Endodermal cell (in vitro differentiated cells): ENCODE measurements around the gene NHERF1. TPM values are rescaled to one million over a fixed set of nuclear protein-coding genes. Genes with fewer than 3 reads are reported as not detected.

Experiments
- DNase-seq: peaks from one replicate; pipeline ENCODE4 v3.0.0-alpha.2; 2017
- H3K27ac ChIP-seq: 2 replicates; pipeline ENCODE4 v1.5.1; 2013; ENCODE audit warnings: mild to moderate bottlenecking, low read depth, low read length, moderate library complexity
- H3K27me3 ChIP-seq: 2 replicates; pipeline ENCODE4 v1.6.1; 2013; ENCODE audit warnings: mild to moderate bottlenecking, low read length, moderate library complexity; ENCODE audit not compliant: insufficient read depth, control insufficient read depth, poor library complexity, severe bottlenecking
- H3K36me3 ChIP-seq: 2 replicates; pipeline ENCODE4 v1.7.0; 2013; ENCODE audit warnings: mild to moderate bottlenecking, low read length, moderate library complexity; ENCODE audit not compliant: control insufficient read depth, insufficient read depth
- H3K4me1 ChIP-seq: one replicate; pipeline ENCODE4 v1.7.0; 2013; ENCODE audit warnings: low read length; ENCODE audit not compliant: control insufficient read depth, insufficient read depth
- H3K4me3 ChIP-seq: 2 replicates; pipeline ENCODE4 v1.5.1; 2013; ENCODE audit warnings: mild to moderate bottlenecking, low read length, moderate library complexity
- H3K9ac ChIP-seq: 2 replicates; pipeline ENCODE4 v1.6.1; 2013; ENCODE audit warnings: mild to moderate bottlenecking, low read length, moderate library complexity; ENCODE audit not compliant: poor library complexity, severe bottlenecking; ENCODE audit errors: extremely low read depth
- H3K9me3 ChIP-seq: 2 replicates; pipeline ENCODE4 v1.6.1; 2013; ENCODE audit warnings: mild to moderate bottlenecking, low read length, moderate library complexity; ENCODE audit not compliant: control insufficient read depth
- H3K27ac Mint-ChIP-seq: 2 replicates; pipeline ENCODE4 v1.8.0; 2020; ENCODE audit warnings: mixed read lengths
- H3K27me3 Mint-ChIP-seq: 2 replicates; pipeline ENCODE4 v1.8.0; 2021; ENCODE audit warnings: mild to moderate bottlenecking, mixed read lengths; ENCODE audit not compliant: insufficient read depth
- H3K36me3 Mint-ChIP-seq: 2 replicates; pipeline ENCODE4 v1.8.0; 2020; ENCODE audit warnings: low read depth, mixed read lengths
- H3K4me1 Mint-ChIP-seq: 2 replicates; pipeline ENCODE4 v1.8.0; 2020; ENCODE audit warnings: mixed read lengths
- H3K4me3 Mint-ChIP-seq: 2 replicates; pipeline ENCODE4 v1.8.0; 2020; ENCODE audit warnings: mild to moderate bottlenecking, moderate library complexity, mixed read lengths
- H3K9me3 Mint-ChIP-seq: 2 replicates; pipeline ENCODE4 v1.8.0; 2020; ENCODE audit warnings: mild to moderate bottlenecking, mixed read lengths
- WGBS, 2 experiments: methylation state at CpG; one replicate each; pipeline versions ENCODE4 v1.1.5 to v1.1.7; 2013; ENCODE audit warnings: missing lambda C conversion rate in 2 of 2, mixed read lengths in 1 of 2; ENCODE audit not compliant: insufficient coverage in 1 of 2, insufficient read length in 1 of 2; 5-methylcytosine and 5-hydroxymethylcytosine counted together
- total RNA-seq, 2 donors: library from RNA; stranded (reverse); fragmentation: NEBNext Ultra II Directional in 1 of 2; extraction: Animal tissue kit (Norgen Biotek cat#: 25700) in 1 of 2; gene quantifications; 2 replicates in 1 of 2; 3 replicates in 1 of 2; pipeline ENCODE4 v1.2.1, GENCODE V29; 2021
- TF ChIP-seq, protein P1 (sequence below): fragments of 200-600 bp; sonication (generic); conservative IDR thresholded peaks from 2 replicates; pipeline ENCODE4 v1.5.0; 2021; ENCODE audit warnings: antibody characterized with exemption, mild to moderate bottlenecking

The NHERF1 gene
- total RNA-seq, 2 donors from 2014 or later, result 116 to 138 TPM

DNA sequence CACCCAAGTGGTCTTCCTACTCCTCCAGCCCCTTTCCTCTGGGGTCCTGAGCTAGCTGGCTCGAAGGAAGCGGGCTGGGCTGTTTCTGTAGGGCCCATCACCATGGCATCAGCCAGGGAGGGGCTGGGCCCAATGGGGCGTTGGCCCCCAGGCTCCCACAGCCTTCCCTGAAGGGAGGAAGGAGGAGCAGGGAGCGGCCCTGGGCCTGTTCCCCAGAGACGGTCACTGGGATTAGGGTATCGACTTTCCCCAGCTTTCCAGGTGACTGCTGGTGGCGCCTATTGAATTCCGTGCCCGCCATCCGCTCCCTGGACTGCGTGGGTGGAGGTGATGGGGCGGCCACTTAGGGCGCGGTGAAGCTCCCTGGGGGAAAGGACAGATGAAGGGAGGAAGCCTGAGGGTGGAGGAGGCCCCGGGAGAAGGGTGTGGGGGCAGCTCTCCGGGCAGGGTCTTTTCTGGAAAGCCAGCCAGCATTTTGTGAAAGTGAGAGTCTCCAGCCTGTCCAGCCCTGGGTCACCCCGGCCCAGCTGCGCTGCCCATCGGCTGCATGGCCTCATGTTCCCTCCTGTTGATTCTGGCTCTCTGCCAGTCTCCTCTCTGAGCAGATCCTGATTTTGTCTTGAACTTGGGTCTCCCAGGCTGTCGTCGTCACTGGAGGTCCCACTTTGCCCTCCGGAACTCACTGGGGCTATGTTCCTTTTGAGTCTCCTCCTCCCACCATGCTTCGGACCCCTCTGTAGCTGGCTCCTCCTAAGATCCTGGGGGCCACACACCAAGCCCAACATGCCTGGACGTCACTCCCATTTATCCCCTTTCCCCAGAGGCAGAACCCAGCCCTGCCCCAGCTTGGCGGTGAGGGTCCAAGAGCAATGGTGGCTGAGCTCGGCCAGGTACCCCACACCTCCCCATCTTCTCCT lies 9.8 kb downstream of the NHERF1 start:
- Histone ChIP-seq H3K27ac (no peak overlapping the region), H3K4me1 (peaks cover 36% of the 10 kb centered on the region), H3K4me3 (no peak overlapping the region), H3K9ac (no peak overlapping the region), H3K27me3 (no peaks in the 10 kb centered on the region), H3K36me3 (peaks cover 39% of the 10 kb centered on the region), H3K9me3 (no peaks in the 10 kb centered on the region)
- Mint-ChIP-seq H3K36me3 (peaks cover 9% of the 10 kb centered on the region), H3K4me3 (no peak overlapping the region), H3K27me3 (no peaks in the 10 kb centered on the region), H3K27ac (peak overlapping the region; percentile 55), H3K4me1 (peaks cover 36% of the 10 kb centered on the region), H3K9me3 (no peaks in the 10 kb centered on the region)
- TF ChIP-seq, protein P1, sequence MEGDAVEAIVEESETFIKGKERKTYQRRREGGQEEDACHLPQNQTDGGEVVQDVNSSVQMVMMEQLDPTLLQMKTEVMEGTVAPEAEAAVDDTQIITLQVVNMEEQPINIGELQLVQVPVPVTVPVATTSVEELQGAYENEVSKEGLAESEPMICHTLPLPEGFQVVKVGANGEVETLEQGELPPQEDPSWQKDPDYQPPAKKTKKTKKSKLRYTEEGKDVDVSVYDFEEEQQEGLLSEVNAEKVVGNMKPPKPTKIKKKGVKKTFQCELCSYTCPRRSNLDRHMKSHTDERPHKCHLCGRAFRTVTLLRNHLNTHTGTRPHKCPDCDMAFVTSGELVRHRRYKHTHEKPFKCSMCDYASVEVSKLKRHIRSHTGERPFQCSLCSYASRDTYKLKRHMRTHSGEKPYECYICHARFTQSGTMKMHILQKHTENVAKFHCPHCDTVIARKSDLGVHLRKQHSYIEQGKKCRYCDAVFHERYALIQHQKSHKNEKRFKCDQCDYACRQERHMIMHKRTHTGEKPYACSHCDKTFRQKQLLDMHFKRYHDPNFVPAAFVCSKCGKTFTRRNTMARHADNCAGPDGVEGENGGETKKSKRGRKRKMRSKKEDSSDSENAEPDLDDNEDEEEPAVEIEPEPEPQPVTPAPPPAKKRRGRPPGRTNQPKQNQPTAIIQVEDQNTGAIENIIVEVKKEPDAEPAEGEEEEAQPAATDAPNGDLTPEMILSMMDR, result no peak
- DNase-seq, result no peak
- WGBS, 2 experiments, result 92% methylated on average over 17 to 26 of the region's 26 CpGs

- DNase-seq, result no peak
- H3K4me1 Mint-ChIP-seq, result peaks cover 36% of the 10 kb centered on the region
- TF ChIP-seq, protein P1, result no peak
- no peak overlapping the region for H3K27ac Mint-ChIP-seq
- Histone ChIP-seq H3K9me3 (no peaks in the 10 kb centered on the region), H3K9ac (no peak overlapping the region), H3K4me1 (peaks cover 36% of the 10 kb centered on the region), H3K27ac (no peak overlapping the region), H3K36me3 (peaks cover 44% of the 10 kb centered on the region), H3K27me3 (no peaks in the 10 kb centered on the region), H3K4me3 (no peak overlapping the region)
- no peaks in the 10 kb centered on the region for H3K9me3 Mint-ChIP-seq
- H3K27me3 Mint-ChIP-seq, result no peaks in the 10 kb centered on the region
- WGBS, 2 experiments, result 100% methylated on average over 2 of the region's 2 CpGs; no CpG with 5 or more reads in 1 of the 2 experiments
- peaks cover 9% of the 10 kb centered on the region for H3K36me3 Mint-ChIP-seq
- no peak overlapping the region for H3K4me3 Mint-ChIP-seq
Measured at GRCh38 chr17:74758848-74759168, 10.4 kb downstream of the NHERF1 start.

DNA sequence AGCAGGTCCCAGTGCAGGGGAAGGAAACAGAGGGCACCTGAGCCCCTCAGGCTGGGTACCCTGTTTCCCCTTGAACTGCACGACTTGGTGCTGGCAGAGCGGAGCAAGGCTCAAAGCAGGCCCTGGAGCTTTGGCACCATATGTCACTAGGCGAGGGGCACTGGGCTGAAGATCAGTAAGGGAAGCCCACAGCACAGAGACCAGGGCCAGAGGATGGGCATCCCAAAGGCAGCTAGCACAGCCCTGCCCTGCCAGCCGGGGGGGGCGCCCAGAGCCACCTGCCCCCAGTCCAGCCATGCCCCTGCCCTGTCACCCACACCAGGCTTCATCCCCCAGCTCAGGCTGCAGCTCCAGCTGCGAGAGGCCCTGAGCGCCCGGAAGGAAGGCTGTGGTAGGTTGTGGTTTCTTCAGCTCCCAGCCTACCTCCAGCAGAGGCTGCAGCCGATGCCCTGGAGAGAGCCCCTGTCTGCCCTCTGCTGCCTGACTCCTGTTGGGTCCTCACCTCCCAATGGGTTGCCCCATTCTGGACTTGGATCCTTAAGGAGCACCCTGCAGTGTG lies 10.9 kb downstream of the NHERF1 start:
- H3K4me1 Mint-ChIP-seq, result peaks cover 36% of the 10 kb centered on the region
- TF ChIP-seq, protein P1, result peak; percentile 47
- Histone ChIP-seq H3K9me3 (no peaks in the 10 kb centered on the region), H3K27me3 (no peaks in the 10 kb centered on the region), H3K27ac (peak overlapping the region; percentile 77), H3K4me3 (no peak overlapping the region), H3K4me1 (peaks cover 36% of the 10 kb centered on the region), H3K9ac (no peak overlapping the region), H3K36me3 (peaks cover 48% of the 10 kb centered on the region)
- WGBS, 2 experiments, result 92 to 94% methylated on average over 7 to 9 of the region's 9 CpGs
- no peaks in the 10 kb centered on the region for H3K27me3 Mint-ChIP-seq
- peak overlapping the region; percentile 29 for H3K4me3 Mint-ChIP-seq
- H3K36me3 Mint-ChIP-seq, result peaks cover 9% of the 10 kb centered on the region
- H3K9me3 Mint-ChIP-seq, result no peaks in the 10 kb centered on the region
- H3K27ac Mint-ChIP-seq, result peak overlapping the region; percentile 80
- DNase-seq, result peak; percentile 73
